ENCODE data around the gene EVL. TPM values are rescaled to one million over a fixed set of nuclear protein-coding genes. Genes with fewer than 3 reads are reported as not detected.

The EVL gene
- total RNA-seq, 4 donors from 2014 or later: 24.2 to 40.1 (median 29.8) TPM

- intact Hi-C loops (cut with DNase I): no loop called here
- Histone ChIP-seq H3K4me3 (replicated peaks in 1 of 3) (no peak overlapping the region), H3K36me3 (no peaks in the 10 kb centered on the region), H3K9me3 (no peaks in the 10 kb centered on the region), H3K27ac (no peak overlapping the region), H3K4me1 (peaks cover 0 to 13% of the 10 kb centered on the region in 2 donors), H3K27me3 (no peaks in the 10 kb centered on the region)
- DNase-seq: no peak
- 86 to 89% methylated on average over 8 of the region's 8 CpGs for WGBS, 2 donors
- TF ChIP-seq CTCF (IDR thresholded peaks at IDR 0.05) (no peak), POLR2A (IDR thresholded peaks at IDR 0.05) (no peak)
Measured at GRCh38 chr14:100134586-100134985, 69.4 kb downstream of the EVL start.

GRCh38 chr14:100135073-100135472 is 69.9 kb downstream of the EVL start:
- Histone ChIP-seq H3K4me3 (replicated peaks in 1 of 3) (no peak overlapping the region), H3K9me3 (no peaks in the 10 kb centered on the region), H3K36me3 (no peaks in the 10 kb centered on the region), H3K4me1 (peaks cover 0 to 9% of the 10 kb centered on the region in 2 donors), H3K27ac (no peak overlapping the region), H3K27me3 (no peaks in the 10 kb centered on the region)
- no peak for TF ChIP-seq CTCF (IDR thresholded peaks at IDR 0.05)
- TF ChIP-seq POLR2A (IDR thresholded peaks at IDR 0.05): no peak
- intact Hi-C loops (cut with DNase I): no loop called here
- DNase-seq: no peak
- 92 to 94% methylated on average over 9 of the region's 9 CpGs for WGBS, 2 donors

GRCh38 chr14:100135784-100136183 is 70.6 kb downstream of the EVL start:
- no peak for DNase-seq
- Histone ChIP-seq H3K9me3 (no peaks in the 10 kb centered on the region), H3K36me3 (no peaks in the 10 kb centered on the region), H3K4me3 (replicated peaks in 1 of 3) (no peak overlapping the region), H3K27ac (no peak overlapping the region), H3K4me1 (peaks cover 0 to 14% of the 10 kb centered on the region in 2 donors), H3K27me3 (no peaks in the 10 kb centered on the region)
- intact Hi-C loops (cut with DNase I): no loop called here
- TF ChIP-seq POLR2A (IDR thresholded peaks at IDR 0.05): no peak
- no peak for TF ChIP-seq CTCF (IDR thresholded peaks at IDR 0.05)
- 84 to 91% methylated on average over 4 to 5 of the region's 5 CpGs for WGBS, 2 donors

- intact Hi-C loops (cut with DNase I): no loop called here
- DNase-seq: no peak
- Histone ChIP-seq H3K27ac (no peak overlapping the region), H3K4me3 (replicated peaks in 1 of 3) (no peak overlapping the region), H3K36me3 (no peaks in the 10 kb centered on the region), H3K27me3 (no peaks in the 10 kb centered on the region), H3K9me3 (no peaks in the 10 kb centered on the region), H3K4me1 (peaks cover 8 to 25% of the 10 kb centered on the region in 2 donors)
- TF ChIP-seq CTCF (IDR thresholded peaks at IDR 0.05) (no peak), POLR2A (IDR thresholded peaks at IDR 0.05) (no peak)
- 89 to 93% methylated on average over 5 to 8 of the region's 8 CpGs for WGBS, 2 donors
Measured at GRCh38 chr14:100137173-100137572, 72.0 kb downstream of the EVL start.

- Histone ChIP-seq H3K27ac (no peak overlapping the region), H3K27me3 (no peaks in the 10 kb centered on the region), H3K4me1 (peaks cover 19 to 30% of the 10 kb centered on the region in 2 donors), H3K36me3 (no peaks in the 10 kb centered on the region), H3K9me3 (no peaks in the 10 kb centered on the region), H3K4me3 (replicated peaks in 1 of 3) (no peak overlapping the region)
- WGBS, 2 donors: 90 to 91% methylated on average over 7 to 8 of the region's 8 CpGs
- intact Hi-C loops (cut with DNase I): no loop called here
- no peak for TF ChIP-seq POLR2A (IDR thresholded peaks at IDR 0.05)
- TF ChIP-seq CTCF (IDR thresholded peaks at IDR 0.05): no peak
- no peak for DNase-seq
Measured at GRCh38 chr14:100138082-100138787, 73.0 kb downstream of the EVL start.
